ENCODE results near the gene POLH. TPM values are rescaled to one million over a fixed set of nuclear protein-coding genes. Genes with fewer than 3 reads are reported as not detected.
"Not testable (repeated sequence)": the region's sequence is repeated elsewhere in the genome, so short reads cannot be mapped to it uniquely, and the experiment has no call there.

Gene POLH
- total RNA-seq, 1 experiment from 2014 or later: 8.3 TPM

- DNase-seq (ENCODE audit: extremely low read depth, low read depth): peak; percentile 95
These were observed 53.7 kb downstream of the POLH start for GRCh38 chr6:43629505-43630300.

GRCh38 chr6:43630980-43631619 is 55.1 kb downstream of the POLH start:
- no peak for DNase-seq (ENCODE audit: extremely low read depth, low read depth)

GRCh38 chr6:43633002-43633401 is 57.0 kb downstream of the POLH start:
- not testable (repeated sequence) for DNase-seq (ENCODE audit: extremely low read depth, low read depth)

GRCh38 chr6:43634702-43635303 is 58.8 kb downstream of the POLH start:
- no peak for DNase-seq (ENCODE audit: extremely low read depth, low read depth)

- DNase-seq (ENCODE audit: extremely low read depth, low read depth): peak; percentile 53
These were observed 59.7 kb downstream of the POLH start, which contains the start of gene MAD2L1BP for GRCh38 chr6:43635387-43636307. TSS of gene MAD2L1BP (plus strand) at chr6:43635840. CDS start at chr6:43635876, 36 bp downstream.

- DNase-seq (ENCODE audit: extremely low read depth, low read depth): no peak
These were observed 60.3 kb downstream of the POLH start for GRCh38 chr6:43636308-43636659.

- no peak for DNase-seq (ENCODE audit: extremely low read depth, low read depth)
These were observed 64.2 kb downstream of the POLH start for GRCh38 chr6:43639984-43640800.

GRCh38 chr6:43644940-43645612 is 69.1 kb downstream of the POLH start, which contains the start of gene RSPH9:
TSS of gene RSPH9 (plus strand) at chr6:43645036. CDS start at chr6:43645099, 63 bp downstream.
- DNase-seq (ENCODE audit: extremely low read depth, low read depth): no peak

GRCh38 chr6:43645613-43645964 is 69.6 kb downstream of the POLH start:
- no peak for DNase-seq (ENCODE audit: extremely low read depth, low read depth)

- DNase-seq (ENCODE audit: extremely low read depth, low read depth): no peak
These were observed 71.6 kb downstream of the POLH start for GRCh38 chr6:43647613-43648012.

GRCh38 chr6:43648248-43648647 is 72.3 kb downstream of the POLH start:
- no peak for DNase-seq (ENCODE audit: extremely low read depth, low read depth)

GRCh38 chr6:43652822-43653221 is 76.8 kb downstream of the POLH start:
- DNase-seq (ENCODE audit: extremely low read depth, low read depth): not testable (repeated sequence)

GRCh38 chr6:43657221-43657802 is 81.3 kb downstream of the POLH start:
- no peak for DNase-seq (ENCODE audit: extremely low read depth, low read depth)

GRCh38 chr6:43658161-43658560 is 82.2 kb downstream of the POLH start:
- DNase-seq (ENCODE audit: extremely low read depth, low read depth): no peak

- not testable (repeated sequence) for DNase-seq (ENCODE audit: extremely low read depth, low read depth)
These were observed 87.0 kb downstream of the POLH start for GRCh38 chr6:43662948-43663347.
